ENCODE data around the gene EPHB3. TPM values are rescaled to one million over a fixed set of nuclear protein-coding genes. Genes with fewer than 3 reads are reported as not detected.
"Not testable (repeated sequence)": the region's sequence is repeated elsewhere in the genome, so short reads cannot be mapped to it uniquely, and the experiment has no call there.

The EPHB3 gene
- total RNA-seq, 1 experiment from 2014 or later, result not detected

- H3K27me3 ChIP-seq (ENCODE audit: low read length), result no peaks in the 10 kb centered on the region
- H4K20me1 ChIP-seq (ENCODE audit: insufficient read depth, low read depth, low read length), result no peaks in the 10 kb centered on the region
- H3K9ac ChIP-seq (ENCODE audit: low read length), result no peak overlapping the region
- no peak overlapping the region for H2AFZ ChIP-seq (ENCODE audit: low read length)
- no peak for DNase-seq
- H3K9me2 ChIP-seq (replicated peaks; ENCODE audit: insufficient read depth, low read length), result no peaks in the 10 kb centered on the region
- H3K4me2 ChIP-seq (ENCODE audit: low read depth, low read length, poor library complexity, severe bottlenecking), result no peak overlapping the region
- no peaks in the 10 kb centered on the region for H3K4me1 ChIP-seq (ENCODE audit: low read length)
- H3K9me3 ChIP-seq (ENCODE audit: low read length), result no peaks in the 10 kb centered on the region
- no peak overlapping the region for H3K4me3 ChIP-seq (ENCODE audit: low read length)
- no peaks in the 10 kb centered on the region for H3K36me3 ChIP-seq (ENCODE audit: insufficient read depth, low read length)
- no peaks in the 10 kb centered on the region for H3K79me2 ChIP-seq (ENCODE audit: low read length)
- no peak overlapping the region for H3K27ac ChIP-seq (ENCODE audit: low read length)
Observed at GRCh38 chr3:184620475-184621119, 59.0 kb downstream of the EPHB3 start.

GRCh38 chr3:184622156-184622555 is 60.6 kb downstream of the EPHB3 start:
- H3K27me3 ChIP-seq (ENCODE audit: low read length); H3K27ac ChIP-seq (ENCODE audit: low read length); H3K9ac ChIP-seq (ENCODE audit: low read length); H2AFZ ChIP-seq (ENCODE audit: low read length); H3K4me3 ChIP-seq (ENCODE audit: low read length); DNase-seq; H3K36me3 ChIP-seq (ENCODE audit: insufficient read depth, low read length); H3K9me2 ChIP-seq (replicated peaks; ENCODE audit: insufficient read depth, low read length); H3K79me2 ChIP-seq (ENCODE audit: low read length); H3K4me2 ChIP-seq (ENCODE audit: low read depth, low read length, poor library complexity, severe bottlenecking); H4K20me1 ChIP-seq (ENCODE audit: insufficient read depth, low read depth, low read length); H3K9me3 ChIP-seq (ENCODE audit: low read length); H3K4me1 ChIP-seq (ENCODE audit: low read length): not testable (repeated sequence)

- no peaks in the 10 kb centered on the region for H4K20me1 ChIP-seq (ENCODE audit: insufficient read depth, low read depth, low read length)
- no peaks in the 10 kb centered on the region for H3K79me2 ChIP-seq (ENCODE audit: low read length)
- no peaks in the 10 kb centered on the region for H3K4me1 ChIP-seq (ENCODE audit: low read length)
- no peaks in the 10 kb centered on the region for H3K36me3 ChIP-seq (ENCODE audit: insufficient read depth, low read length)
- no peaks in the 10 kb centered on the region for H3K9me3 ChIP-seq (ENCODE audit: low read length)
- no peaks in the 10 kb centered on the region for H3K27me3 ChIP-seq (ENCODE audit: low read length)
- no peak overlapping the region for H3K4me3 ChIP-seq (ENCODE audit: low read length)
- no peak overlapping the region for H2AFZ ChIP-seq (ENCODE audit: low read length)
- no peak for DNase-seq
- H3K27ac ChIP-seq (ENCODE audit: low read length), result no peak overlapping the region
- H3K9me2 ChIP-seq (replicated peaks; ENCODE audit: insufficient read depth, low read length), result no peaks in the 10 kb centered on the region
- H3K4me2 ChIP-seq (ENCODE audit: low read depth, low read length, poor library complexity, severe bottlenecking), result no peak overlapping the region
- H3K9ac ChIP-seq (ENCODE audit: low read length), result no peak overlapping the region
Observed at GRCh38 chr3:184626923-184627322, 65.3 kb downstream of the EPHB3 start.

- DNase-seq, result no peak
- no peaks in the 10 kb centered on the region for H3K36me3 ChIP-seq (ENCODE audit: insufficient read depth, low read length)
- H3K27ac ChIP-seq (ENCODE audit: low read length), result no peak overlapping the region
- no peaks in the 10 kb centered on the region for H3K9me2 ChIP-seq (replicated peaks; ENCODE audit: insufficient read depth, low read length)
- no peak overlapping the region for H3K9ac ChIP-seq (ENCODE audit: low read length)
- H2AFZ ChIP-seq (ENCODE audit: low read length), result no peak overlapping the region
- H3K4me1 ChIP-seq (ENCODE audit: low read length), result peaks cover 6% of the 10 kb centered on the region
- H3K79me2 ChIP-seq (ENCODE audit: low read length), result no peaks in the 10 kb centered on the region
- no peak overlapping the region for H3K4me2 ChIP-seq (ENCODE audit: low read depth, low read length, poor library complexity, severe bottlenecking)
- H4K20me1 ChIP-seq (ENCODE audit: insufficient read depth, low read depth, low read length), result no peaks in the 10 kb centered on the region
- H3K27me3 ChIP-seq (ENCODE audit: low read length), result no peaks in the 10 kb centered on the region
- H3K4me3 ChIP-seq (ENCODE audit: low read length), result no peak overlapping the region
- no peaks in the 10 kb centered on the region for H3K9me3 ChIP-seq (ENCODE audit: low read length)
Observed at GRCh38 chr3:184629555-184630160, 68.1 kb downstream of the EPHB3 start.

GRCh38 chr3:184630861-184631471 is 69.4 kb downstream of the EPHB3 start:
- Histone ChIP-seq H3K27me3 (ENCODE audit: low read length) (no peaks in the 10 kb centered on the region), H3K4me2 (ENCODE audit: low read depth, low read length, poor library complexity, severe bottlenecking) (no peak overlapping the region), H3K36me3 (ENCODE audit: insufficient read depth, low read length) (no peaks in the 10 kb centered on the region), H4K20me1 (ENCODE audit: insufficient read depth, low read depth, low read length) (no peaks in the 10 kb centered on the region), H3K9me3 (ENCODE audit: low read length) (no peaks in the 10 kb centered on the region), H3K4me1 (ENCODE audit: low read length) (peaks cover 6% of the 10 kb centered on the region), H3K79me2 (ENCODE audit: low read length) (no peaks in the 10 kb centered on the region), H3K4me3 (ENCODE audit: low read length) (no peak overlapping the region), H3K9me2 (replicated peaks; ENCODE audit: insufficient read depth, low read length) (no peaks in the 10 kb centered on the region), H3K27ac (ENCODE audit: low read length) (no peak overlapping the region), H2AFZ (ENCODE audit: low read length) (no peak overlapping the region), H3K9ac (ENCODE audit: low read length) (no peak overlapping the region)
- no peak for DNase-seq

- H3K27ac ChIP-seq (ENCODE audit: low read length), result no peak overlapping the region
- no peak overlapping the region for H3K4me3 ChIP-seq (ENCODE audit: low read length)
- no peak overlapping the region for H2AFZ ChIP-seq (ENCODE audit: low read length)
- H4K20me1 ChIP-seq (ENCODE audit: insufficient read depth, low read depth, low read length), result no peaks in the 10 kb centered on the region
- peaks cover 6% of the 10 kb centered on the region for H3K4me1 ChIP-seq (ENCODE audit: low read length)
- no peaks in the 10 kb centered on the region for H3K79me2 ChIP-seq (ENCODE audit: low read length)
- H3K9ac ChIP-seq (ENCODE audit: low read length), result no peak overlapping the region
- H3K4me2 ChIP-seq (ENCODE audit: low read depth, low read length, poor library complexity, severe bottlenecking), result no peak overlapping the region
- no peaks in the 10 kb centered on the region for H3K9me3 ChIP-seq (ENCODE audit: low read length)
- H3K27me3 ChIP-seq (ENCODE audit: low read length), result no peaks in the 10 kb centered on the region
- H3K9me2 ChIP-seq (replicated peaks; ENCODE audit: insufficient read depth, low read length), result no peaks in the 10 kb centered on the region
- DNase-seq, result no peak
- no peaks in the 10 kb centered on the region for H3K36me3 ChIP-seq (ENCODE audit: insufficient read depth, low read length)
Observed at GRCh38 chr3:184631472-184631861, 69.9 kb downstream of the EPHB3 start.

Other genes starting within 250 kb of the EPHB3 start
- 177 and 369 TPM in 2 replicates for gene EIF4G1, start 247.2 kb upstream of the EPHB3 start, total RNA-seq (2014; rRNA removed; shearing (Covaris generic); ENCODE audit: low replicate concordance)
- gene FAM131A, start 224.2 kb upstream of the EPHB3 start, total RNA-seq (2014; rRNA removed; shearing (Covaris generic); ENCODE audit: low replicate concordance), result 23.0 and 26.1 TPM in 2 replicates
- 4.4 and 8.8 TPM in 2 replicates for gene CLCN2, start 200.2 kb upstream of the EPHB3 start, total RNA-seq (2014; rRNA removed; shearing (Covaris generic); ENCODE audit: low replicate concordance)
- gene POLR2H, start 200.1 kb upstream of the EPHB3 start, total RNA-seq (2014; rRNA removed; shearing (Covaris generic); ENCODE audit: low replicate concordance), result 165 and 169 TPM in 2 replicates
- gene THPO, start 183.6 kb upstream of the EPHB3 start, total RNA-seq (2014; rRNA removed; shearing (Covaris generic); ENCODE audit: low replicate concordance), result 6.6 and 12.5 TPM in 2 replicates
- 17.7 and 52.9 TPM in 2 replicates for gene CHRD, start 181.7 kb upstream of the EPHB3 start, total RNA-seq (2014; rRNA removed; shearing (Covaris generic); ENCODE audit: low replicate concordance)
- gene MAGEF1, start 150.3 kb downstream of the EPHB3 start, total RNA-seq (2014; rRNA removed; shearing (Covaris generic); ENCODE audit: low replicate concordance), result 50.8 and 123 TPM in 2 replicates